ENCODE results near the gene KCNK17.

Gene KCNK17

DNA sequence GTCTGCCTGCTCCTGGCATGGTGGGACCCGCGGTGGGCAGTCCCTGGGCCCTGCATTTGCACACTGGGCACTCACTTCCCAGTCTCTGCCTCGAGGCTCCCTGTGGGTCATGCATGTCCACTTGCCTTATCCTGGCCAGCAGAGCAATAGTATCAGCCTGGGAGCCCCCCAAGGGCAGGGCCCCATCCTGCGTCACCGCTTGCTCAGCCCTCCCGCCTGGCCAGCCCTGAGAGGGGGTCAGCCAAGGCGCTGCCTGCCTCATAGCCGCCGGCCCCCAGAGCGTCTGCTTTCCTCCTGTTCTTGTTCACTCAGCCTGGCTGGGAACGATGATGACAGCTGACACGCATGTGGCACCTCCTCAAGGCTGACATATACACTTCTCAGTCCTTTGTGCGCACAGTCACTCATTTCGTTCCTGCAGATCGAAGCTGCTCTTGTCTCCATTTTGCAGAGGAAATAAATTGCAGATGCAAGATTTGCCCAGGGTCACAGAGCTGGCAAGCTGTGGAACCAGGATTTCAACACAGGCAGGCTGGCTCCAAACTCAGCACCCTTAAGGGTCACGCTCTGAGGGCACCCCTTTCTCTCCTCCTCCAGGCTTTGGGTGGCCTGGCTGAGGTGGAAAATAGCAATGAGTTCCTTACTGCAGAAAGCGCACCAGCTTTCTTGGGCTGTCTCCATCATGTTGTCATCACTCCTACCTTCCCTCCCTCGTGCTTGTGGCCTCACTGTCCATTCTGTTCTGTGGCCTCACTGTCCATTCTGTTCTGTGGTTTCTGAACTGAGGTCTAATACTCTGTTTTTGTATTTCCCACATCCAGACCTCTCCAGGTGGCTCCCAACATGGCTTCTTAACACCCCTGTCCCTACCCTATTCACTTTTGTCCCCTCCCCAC lies 17.2 kb downstream of the KCNK17 start:
- no peak overlapping the region for H3K4me3 Mint-ChIP-seq
- H3K9me3 Mint-ChIP-seq, result no peaks in the 10 kb centered on the region
- H3K27ac Mint-ChIP-seq, result no peak overlapping the region
- no peaks in the 10 kb centered on the region for H3K36me3 Mint-ChIP-seq (ENCODE audit: low read depth)
- peaks cover 16% of the 10 kb centered on the region for H3K4me1 Mint-ChIP-seq
- H3K27me3 Mint-ChIP-seq (ENCODE audit: low read depth), result peaks cover 41% of the 10 kb centered on the region
- TF ChIP-seq, protein P1, sequence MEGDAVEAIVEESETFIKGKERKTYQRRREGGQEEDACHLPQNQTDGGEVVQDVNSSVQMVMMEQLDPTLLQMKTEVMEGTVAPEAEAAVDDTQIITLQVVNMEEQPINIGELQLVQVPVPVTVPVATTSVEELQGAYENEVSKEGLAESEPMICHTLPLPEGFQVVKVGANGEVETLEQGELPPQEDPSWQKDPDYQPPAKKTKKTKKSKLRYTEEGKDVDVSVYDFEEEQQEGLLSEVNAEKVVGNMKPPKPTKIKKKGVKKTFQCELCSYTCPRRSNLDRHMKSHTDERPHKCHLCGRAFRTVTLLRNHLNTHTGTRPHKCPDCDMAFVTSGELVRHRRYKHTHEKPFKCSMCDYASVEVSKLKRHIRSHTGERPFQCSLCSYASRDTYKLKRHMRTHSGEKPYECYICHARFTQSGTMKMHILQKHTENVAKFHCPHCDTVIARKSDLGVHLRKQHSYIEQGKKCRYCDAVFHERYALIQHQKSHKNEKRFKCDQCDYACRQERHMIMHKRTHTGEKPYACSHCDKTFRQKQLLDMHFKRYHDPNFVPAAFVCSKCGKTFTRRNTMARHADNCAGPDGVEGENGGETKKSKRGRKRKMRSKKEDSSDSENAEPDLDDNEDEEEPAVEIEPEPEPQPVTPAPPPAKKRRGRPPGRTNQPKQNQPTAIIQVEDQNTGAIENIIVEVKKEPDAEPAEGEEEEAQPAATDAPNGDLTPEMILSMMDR (IDR thresholded peaks at IDR 0.05; ENCODE audit: unreplicated experiment in 3 of 3), result no peak

DNA sequence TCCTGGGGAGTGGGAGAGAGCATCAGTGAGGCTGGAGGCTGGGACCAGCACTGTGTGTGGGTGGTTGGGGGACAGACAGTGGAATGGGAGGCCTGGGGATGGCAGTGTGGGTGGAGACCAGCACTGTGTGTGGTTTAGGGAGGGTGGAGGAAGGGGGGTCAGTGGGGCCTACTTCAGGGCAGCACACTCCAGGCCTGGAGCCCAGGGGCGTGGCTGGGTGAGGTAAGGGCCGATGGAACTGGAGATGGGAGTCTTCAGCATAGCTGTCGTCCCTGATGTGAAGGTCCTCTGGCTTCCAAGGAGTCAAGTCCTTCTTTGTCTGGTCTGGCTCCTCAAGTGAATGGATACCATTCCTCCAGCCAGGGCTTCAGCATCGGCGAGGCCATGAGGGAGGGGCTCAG lies 18.6 kb downstream of the KCNK17 start:
- H3K27ac Mint-ChIP-seq, result no peak overlapping the region
- TF ChIP-seq, protein P1 (IDR thresholded peaks at IDR 0.05; ENCODE audit: unreplicated experiment in 3 of 3), result no peak
- no peaks in the 10 kb centered on the region for H3K36me3 Mint-ChIP-seq (ENCODE audit: low read depth)
- H3K9me3 Mint-ChIP-seq, result no peaks in the 10 kb centered on the region
- no peak overlapping the region for H3K4me3 Mint-ChIP-seq
- H3K4me1 Mint-ChIP-seq, result peaks cover 16% of the 10 kb centered on the region
- H3K27me3 Mint-ChIP-seq (ENCODE audit: low read depth), result peaks cover 50% of the 10 kb centered on the region

DNA sequence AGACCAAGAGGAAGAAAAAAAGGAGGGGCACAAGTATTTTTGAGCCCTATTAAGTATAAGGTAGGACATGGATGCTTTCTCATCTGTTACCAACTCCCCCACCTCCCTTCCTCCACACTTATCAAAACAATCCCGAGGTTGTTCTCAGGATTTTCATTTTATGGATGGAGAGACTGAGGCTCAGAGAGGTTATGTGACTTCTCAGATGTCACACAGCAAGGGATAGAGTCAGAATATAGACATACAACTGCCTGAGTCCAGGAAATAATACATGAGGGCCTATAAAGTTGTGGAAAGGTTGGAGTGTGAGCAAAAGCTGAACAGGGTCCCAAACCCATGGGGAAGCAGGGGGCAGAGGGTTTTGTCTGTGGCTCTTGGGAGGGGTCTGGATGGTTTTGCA lies 19.3 kb downstream of the KCNK17 start:
- Mint-ChIP-seq H3K4me3 (no peak overlapping the region), H3K4me1 (peaks cover 16% of the 10 kb centered on the region), H3K36me3 (ENCODE audit: low read depth) (no peaks in the 10 kb centered on the region), H3K27ac (no peak overlapping the region), H3K9me3 (no peaks in the 10 kb centered on the region), H3K27me3 (ENCODE audit: low read depth) (peaks cover 47% of the 10 kb centered on the region)
- TF ChIP-seq, protein P1 (IDR thresholded peaks at IDR 0.05; ENCODE audit: unreplicated experiment in 3 of 3), result no peak

DNA sequence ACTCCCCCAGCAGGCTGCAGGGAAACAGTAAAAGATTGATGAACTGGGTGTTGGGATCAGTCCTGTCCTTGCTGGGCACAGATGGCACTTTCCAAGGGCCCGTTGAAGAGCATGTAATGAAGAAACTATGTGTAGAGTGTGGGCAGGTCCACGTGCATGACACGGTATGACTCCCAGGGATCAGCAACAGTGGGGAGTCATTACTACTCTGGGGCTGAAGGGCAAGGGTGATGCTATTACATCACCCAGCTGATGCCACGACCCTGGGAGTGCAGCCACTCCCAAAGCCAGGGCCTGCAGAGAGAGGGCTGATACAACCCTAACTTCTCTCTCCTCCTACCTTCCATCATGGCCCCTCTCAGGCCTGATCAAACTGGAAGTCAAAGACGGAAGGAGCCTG lies 20.1 kb downstream of the KCNK17 start:
- peaks cover 16% of the 10 kb centered on the region for H3K4me1 Mint-ChIP-seq
- no peaks in the 10 kb centered on the region for H3K9me3 Mint-ChIP-seq
- TF ChIP-seq, protein P1 (IDR thresholded peaks at IDR 0.05; ENCODE audit: unreplicated experiment in 3 of 3), result no peak
- no peak overlapping the region for H3K4me3 Mint-ChIP-seq
- no peaks in the 10 kb centered on the region for H3K36me3 Mint-ChIP-seq (ENCODE audit: low read depth)
- peaks cover 44% of the 10 kb centered on the region for H3K27me3 Mint-ChIP-seq (ENCODE audit: low read depth)
- H3K27ac Mint-ChIP-seq, result no peak overlapping the region

DNA sequence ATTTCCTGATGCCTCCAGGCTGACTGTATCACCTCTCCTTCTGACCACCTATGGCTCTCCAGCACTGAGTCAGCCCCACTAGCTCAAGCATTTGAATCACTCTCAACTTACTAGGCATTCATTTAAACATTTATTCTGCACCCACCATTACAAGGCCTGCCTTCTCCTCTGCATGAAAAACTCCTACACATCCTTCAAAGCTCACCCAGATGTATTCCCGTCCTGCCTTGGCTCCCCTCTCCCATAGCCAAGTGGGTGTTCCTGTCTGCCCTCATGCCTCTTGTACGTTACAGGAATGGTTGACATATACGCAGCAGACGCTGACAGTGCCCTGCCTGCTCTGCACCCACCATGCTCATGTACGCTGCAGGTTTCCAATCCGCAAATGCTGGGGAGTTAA lies 21.6 kb downstream of the KCNK17 start:
- Mint-ChIP-seq H3K27me3 (ENCODE audit: low read depth) (peaks cover 45% of the 10 kb centered on the region), H3K4me1 (peaks cover 16% of the 10 kb centered on the region), H3K36me3 (ENCODE audit: low read depth) (no peaks in the 10 kb centered on the region), H3K4me3 (no peak overlapping the region), H3K27ac (no peak overlapping the region), H3K9me3 (no peaks in the 10 kb centered on the region)
- TF ChIP-seq, protein P1 (IDR thresholded peaks at IDR 0.05; ENCODE audit: unreplicated experiment in 3 of 3), result no peak

DNA sequence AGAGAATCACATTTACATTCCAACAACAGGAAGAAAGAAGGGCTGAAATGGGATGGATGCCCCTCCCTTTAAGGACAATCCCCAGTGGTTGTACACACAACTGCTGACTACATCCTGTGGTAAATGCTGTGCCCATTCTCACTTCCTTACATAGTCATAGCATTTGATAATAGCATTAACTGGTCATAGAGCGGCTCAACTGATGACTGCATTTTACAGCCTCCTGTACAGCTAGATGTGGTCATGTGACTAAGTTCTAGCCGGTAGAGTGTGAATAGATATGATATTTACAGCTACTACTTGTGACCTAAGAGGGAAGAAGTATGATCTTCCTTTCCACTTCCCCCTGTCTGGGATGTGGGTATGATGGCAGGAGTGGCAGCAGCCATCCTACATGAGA lies 24.7 kb downstream of the KCNK17 start:
- no peak overlapping the region for H3K4me3 Mint-ChIP-seq
- no peak overlapping the region for H3K27ac Mint-ChIP-seq
- no peaks in the 10 kb centered on the region for H3K4me1 Mint-ChIP-seq
- H3K36me3 Mint-ChIP-seq (ENCODE audit: low read depth), result no peaks in the 10 kb centered on the region
- TF ChIP-seq, protein P1 (IDR thresholded peaks at IDR 0.05; ENCODE audit: unreplicated experiment in 3 of 3), result no peak
- no peaks in the 10 kb centered on the region for H3K9me3 Mint-ChIP-seq
- peaks cover 40% of the 10 kb centered on the region for H3K27me3 Mint-ChIP-seq (ENCODE audit: low read depth)

Measured in nephron (organoid).